HCT116 (cell line): ENCODE data around the gene ANXA6. TPM values are rescaled to one million over a fixed set of nuclear protein-coding genes. Genes with fewer than 3 reads are reported as not detected.

ENCODE experiments used
- ATAC-seq: fragments of 200-7000 bp; cut with Tn5 transposase; 2 replicates; pipeline ENCODE4 v1.9.1; 2020; ENCODE audit warnings: mild to moderate bottlenecking, moderate library complexity
- BruUV-seq: library from RNA; stranded (reverse); fragments of 400-500 nt; replicated peaks from 2 replicates; lab custom pipeline; 2021; lab: Mats Ljungman, UMichigan
- CTCF ChIA-PET: fragments of 300-600 bp; sonication (Branson Sonifier 250); formaldehyde crosslinking; loops from one replicate; lab custom pipeline; 2021; ENCODE audit warnings: antibody characterized with exemption; lab: Charles Lee
- POLR2A ChIA-PET: fragments of 300-600, 350-600 bp; sonication (Branson Sonifier 250); formaldehyde crosslinking; loops from one replicate; lab custom pipeline; 2021; ENCODE audit warnings: antibody characterized with exemption; lab: Charles Lee
- RAD21 ChIA-PET, 2 experiments: fragments of 300-600 bp; sonication (Branson Sonifier 250); formaldehyde crosslinking; loops; one replicate each; lab custom pipeline; 2023; ENCODE audit warnings: low total read pairs in 2 of 2; ENCODE audit not compliant: uncharacterized antibody in 2 of 2, unreplicated experiment in 2 of 2, low non-redundant PET in 1 of 2; lab: Charles Lee
- DNase-seq: peaks from one replicate; pipeline ENCODE4 v3.0.0-alpha.2; 2010; ENCODE audit warnings: low read depth, low spot score
- H2AFZ ChIP-seq: fragments of 200-600 bp; shearing (Covaris generic), sonication (generic); 2 replicates; pipeline ENCODE4 v1.6.1; 2017; ENCODE audit warnings: low read depth, mixed run types, mixed read lengths, antibody characterized with exemption, low read length; ENCODE audit not compliant: poor library complexity, severe bottlenecking
- H3K27ac ChIP-seq: 2 replicates; pipeline ENCODE4 v1.5.1; 2012; ENCODE audit warnings: low read depth, low read length
- H3K27me3 ChIP-seq: fragments of 200-600 bp; sonication (generic); 2 replicates; pipeline ENCODE4 v1.6.1; 2016; ENCODE audit warnings: mixed run types, low read length, mixed read lengths; ENCODE audit not compliant: insufficient read depth
- H3K36me3 ChIP-seq, 2 experiments: fragments of 200-500 bp in 1 of 2; fragments of 200-600 bp in 1 of 2; sonication (Bioruptor generic) in 1 of 2; sonication (generic) in 1 of 2; 2 replicates each; pipeline versions ENCODE4 v1.5.1 to v1.6.1; 2014 to 2016; ENCODE audit warnings: low read length in 2 of 2, inconsistent platforms in 1 of 2, mixed read lengths in 1 of 2, mixed run types in 1 of 2; ENCODE audit not compliant: insufficient read depth in 2 of 2, control insufficient read depth in 1 of 2
- H3K4me1 ChIP-seq, 2 experiments: fragments of 200-600 bp in 1 of 2; sonication (generic) in 1 of 2; 2 replicates each; pipeline versions ENCODE4 v1.5.1 to v1.6.1; 2012 to 2017; ENCODE audit warnings: low read length in 2 of 2, inconsistent platforms in 1 of 2, mild to moderate bottlenecking in 1 of 2, mixed read lengths in 1 of 2, mixed run types in 1 of 2, moderate library complexity in 1 of 2; ENCODE audit not compliant: insufficient read depth in 2 of 2, control insufficient read depth in 1 of 2
- H3K4me2 ChIP-seq: fragments of 200-600 bp; sonication (generic); 2 replicates; pipeline ENCODE4 v1.6.1; 2017; ENCODE audit warnings: mixed run types, low read length, mixed read lengths
- H3K4me3 ChIP-seq, 2 experiments: fragments of 200-600 bp in 1 of 2; sonication (generic) in 1 of 2; replicated peaks in 1 of 2; 2 replicates each; pipeline ENCODE4 v1.5.1; 2011 to 2016; ENCODE audit warnings: low read length in 2 of 2, control low read depth in 1 of 2, low read depth in 1 of 2, mild to moderate bottlenecking in 1 of 2, mixed read lengths in 1 of 2, mixed run types in 1 of 2
- H3K79me2 ChIP-seq: fragments of 200-600 bp; sonication (generic); 2 replicates; pipeline ENCODE4 v1.6.1; 2017; ENCODE audit warnings: mild to moderate bottlenecking, mixed run types, low read length, moderate library complexity, mixed read lengths; ENCODE audit not compliant: insufficient read depth
- H3K9ac ChIP-seq: fragments of 200-600 bp; sonication (generic); 2 replicates; pipeline ENCODE4 v1.6.1; 2016; ENCODE audit warnings: low read length, mixed read lengths
- H3K9me2 ChIP-seq: fragments of 200-600 bp; sonication (generic), shearing (Covaris generic); 2 replicates; pipeline ENCODE4 v1.6.1; 2017; ENCODE audit warnings: mixed run types, mild to moderate bottlenecking, moderate library complexity; ENCODE audit not compliant: insufficient read depth
- H3K9me3 ChIP-seq, 2 experiments: fragments of 200-500 bp in 1 of 2; fragments of 200-600 bp in 1 of 2; sonication (Bioruptor generic) in 1 of 2; sonication (generic) in 1 of 2; 2 replicates each; pipeline ENCODE4 v1.6.1; 2014 to 2017; ENCODE audit warnings: low read length in 2 of 2, mixed read lengths in 2 of 2, inconsistent platforms in 1 of 2, low read depth in 1 of 2, mild to moderate bottlenecking in 1 of 2, mixed run types in 1 of 2, moderate library complexity in 1 of 2; ENCODE audit not compliant: control insufficient read depth in 1 of 2, insufficient read depth in 1 of 2
- H4K20me1 ChIP-seq: fragments of 200-600 bp; sonication (generic), shearing (Covaris generic); 2 replicates; pipeline ENCODE4 v1.6.1; 2017; ENCODE audit warnings: mixed run types, mild to moderate bottlenecking, moderate library complexity; ENCODE audit not compliant: insufficient read depth
- CBX3 ChIP-seq: IDR thresholded peaks from 2 replicates; pipeline ENCODE4 v1.6.1; 2012; ENCODE audit warnings: low read depth
- CEBPB ChIP-seq: IDR thresholded peaks from 2 replicates; pipeline ENCODE4 v1.6.1; 2012; ENCODE audit warnings: low read depth
- EGR1 ChIP-seq: IDR thresholded peaks from 2 replicates; pipeline ENCODE4 v1.6.1; 2012; ENCODE audit warnings: low read depth
- ELF1 ChIP-seq: IDR thresholded peaks from 2 replicates; pipeline ENCODE4 v1.6.1; 2012; ENCODE audit warnings: low read depth, borderline replicate concordance
- EZH2 ChIP-seq: fragments of 200-600 bp; sonication (generic); IDR thresholded peaks from 2 replicates; pipeline ENCODE4 v1.6.1; 2017; ENCODE audit warnings: antibody characterized with exemption, mixed run types
- EZH2phosphoT487 ChIP-seq: fragments of 200-600 bp; IDR thresholded peaks from 2 replicates; pipeline ENCODE4 v1.6.1; 2018; ENCODE audit warnings: antibody characterized with exemption, borderline replicate concordance
- FOSL1 ChIP-seq: IDR thresholded peaks from 2 replicates; pipeline ENCODE4 v1.6.1; 2012; ENCODE audit warnings: low read depth
- MAX ChIP-seq: IDR thresholded peaks from 2 replicates; pipeline ENCODE4 v1.6.1; 2012
- POLR2A ChIP-seq: IDR thresholded peaks from 2 replicates; pipeline ENCODE4 v1.7.0; 2011; ENCODE audit warnings: borderline replicate concordance; ENCODE audit not compliant: insufficient read depth, insufficient read length; ENCODE audit errors: extremely low read depth
- POLR2AphosphoS5 ChIP-seq: IDR thresholded peaks from 2 replicates; pipeline ENCODE4 v1.6.1; 2011; ENCODE audit warnings: mild to moderate bottlenecking, low read depth, low read length, moderate library complexity
- RAD21 ChIP-seq: IDR thresholded peaks from 2 replicates; pipeline ENCODE4 v1.6.1; 2012; ENCODE audit warnings: low read depth, mild to moderate bottlenecking
- SP1 ChIP-seq: IDR thresholded peaks from 2 replicates; pipeline ENCODE4 v1.6.1; 2012; ENCODE audit warnings: low read depth
- SRF ChIP-seq: IDR thresholded peaks from 2 replicates; pipeline ENCODE4 v1.6.1; 2012; ENCODE audit warnings: low read depth
- TCF7L2 ChIP-seq: IDR thresholded peaks from 2 replicates; pipeline ENCODE4 v1.7.0; 2011; ENCODE audit warnings: borderline replicate concordance, inconsistent platforms; ENCODE audit not compliant: insufficient read depth, insufficient read length; ENCODE audit errors: extremely low read depth
- ZFX ChIP-seq: fragments of 450-650 bp; IDR thresholded peaks from 2 replicates; pipeline ENCODE4 v1.6.1; 2017
- intact Hi-C: fragments of 100-400 bp; cut with micrococcal nuclease; formaldehyde crosslinking; loops from 2 replicates; pipeline ENCODE4 v1.10.0; 2022
- total RNA-seq: library from RNA; stranded (reverse); gene quantifications from one replicate; pipeline ENCODE4 v1.2.1, GENCODE V29; 2021; ENCODE audit not compliant: unreplicated experiment
- TF ChIP-seq, protein P1 (sequence below): IDR thresholded peaks from 2 replicates; pipeline ENCODE4 v1.6.1; 2012
- TF ChIP-seq, protein P2 (sequence below): IDR thresholded peaks from 2 replicates; pipeline ENCODE4 v1.6.1; 2012; ENCODE audit warnings: low read depth

Gene ANXA6
- total RNA-seq, 1 experiment from 2014 or later, result 71.9 TPM

- Histone ChIP-seq H3K27ac (no peak overlapping the region), H3K4me2 (no peak overlapping the region), H3K9me3 (no peaks in the 10 kb centered on the region), H3K9ac (no peak overlapping the region), H3K27me3 (no peaks in the 10 kb centered on the region), H3K4me1 (peaks cover 10 to 11% of the 10 kb centered on the region in 2 experiments), H3K36me3 (no peaks in the 10 kb centered on the region), H3K79me2 (no peaks in the 10 kb centered on the region), H3K4me3 (no peak overlapping the region), H2AFZ (no peak overlapping the region), H3K9me2 (no peaks in the 10 kb centered on the region), H4K20me1 (no peaks in the 10 kb centered on the region)
- ATAC-seq (no peak), DNase-seq (no peak)
- BruUV-seq, result no TSS peak
- TF ChIP-seq TCF7L2 (no peak), POLR2AphosphoS5 (no peak), EGR1 (no peak), EZH2phosphoT487 (no peak), CBX3 (no peak), POLR2A (no peak), SRF (no peak), EZH2 (no peak), SP1 (no peak), FOSL1 (no peak)
- TF ChIP-seq, protein P1, sequence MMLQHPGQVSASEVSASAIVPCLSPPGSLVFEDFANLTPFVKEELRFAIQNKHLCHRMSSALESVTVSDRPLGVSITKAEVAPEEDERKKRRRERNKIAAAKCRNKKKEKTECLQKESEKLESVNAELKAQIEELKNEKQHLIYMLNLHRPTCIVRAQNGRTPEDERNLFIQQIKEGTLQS, result no peak
- ChIA-PET POLR2A (no interaction called here), CTCF (no interaction called here), RAD21 (no interaction called here)
- intact Hi-C loops, result no loop called here
Observed at GRCh38 chr5:151205411-151205810, 47.8 kb upstream of the ANXA6 start.

DNA sequence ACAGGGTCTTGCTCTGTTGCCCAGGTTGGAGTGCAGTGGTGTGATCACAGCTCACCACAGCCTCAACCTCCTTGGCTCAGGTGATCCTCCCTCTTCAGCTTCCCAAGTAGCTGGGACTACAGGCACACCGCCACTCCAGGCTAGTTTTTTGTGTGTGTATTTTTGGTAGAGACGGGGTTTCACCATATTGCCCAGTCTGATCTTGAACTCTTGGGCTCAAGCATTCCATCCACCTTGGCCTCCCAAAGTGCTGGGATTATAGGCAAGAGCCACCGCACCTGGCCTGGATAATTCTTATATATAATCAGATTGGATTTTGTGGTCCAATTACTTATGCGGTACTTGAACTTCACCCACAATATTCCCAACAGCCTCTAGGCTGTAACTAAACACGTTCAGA is 46.5 kb upstream of the ANXA6 start:
- no TSS peak for BruUV-seq
- H3K4me1 ChIP-seq, result peaks cover 10 to 11% of the 10 kb centered on the region in 2 experiments
- no peak overlapping the region for H3K4me3 ChIP-seq
- H3K27ac ChIP-seq, result no peak overlapping the region
- ChIA-PET CTCF (no interaction called here), RAD21 (no interaction called here), POLR2A (no interaction called here)
- no peak for ATAC-seq
- H2AFZ ChIP-seq, result no peak overlapping the region
- DNase-seq, result no peak
- H3K9me2 ChIP-seq, result no peaks in the 10 kb centered on the region
- H3K9me3 ChIP-seq, result no peaks in the 10 kb centered on the region
- no peaks in the 10 kb centered on the region for H4K20me1 ChIP-seq
- H3K36me3 ChIP-seq, result no peaks in the 10 kb centered on the region
- no peaks in the 10 kb centered on the region for H3K79me2 ChIP-seq
- H3K4me2 ChIP-seq, result no peak overlapping the region
- no peak overlapping the region for H3K9ac ChIP-seq
- intact Hi-C loops, result no loop called here
- H3K27me3 ChIP-seq, result no peaks in the 10 kb centered on the region
- TF ChIP-seq, protein P1, result no peak
- no peak for TF ChIP-seq ZFX
- TF ChIP-seq, protein P2, sequence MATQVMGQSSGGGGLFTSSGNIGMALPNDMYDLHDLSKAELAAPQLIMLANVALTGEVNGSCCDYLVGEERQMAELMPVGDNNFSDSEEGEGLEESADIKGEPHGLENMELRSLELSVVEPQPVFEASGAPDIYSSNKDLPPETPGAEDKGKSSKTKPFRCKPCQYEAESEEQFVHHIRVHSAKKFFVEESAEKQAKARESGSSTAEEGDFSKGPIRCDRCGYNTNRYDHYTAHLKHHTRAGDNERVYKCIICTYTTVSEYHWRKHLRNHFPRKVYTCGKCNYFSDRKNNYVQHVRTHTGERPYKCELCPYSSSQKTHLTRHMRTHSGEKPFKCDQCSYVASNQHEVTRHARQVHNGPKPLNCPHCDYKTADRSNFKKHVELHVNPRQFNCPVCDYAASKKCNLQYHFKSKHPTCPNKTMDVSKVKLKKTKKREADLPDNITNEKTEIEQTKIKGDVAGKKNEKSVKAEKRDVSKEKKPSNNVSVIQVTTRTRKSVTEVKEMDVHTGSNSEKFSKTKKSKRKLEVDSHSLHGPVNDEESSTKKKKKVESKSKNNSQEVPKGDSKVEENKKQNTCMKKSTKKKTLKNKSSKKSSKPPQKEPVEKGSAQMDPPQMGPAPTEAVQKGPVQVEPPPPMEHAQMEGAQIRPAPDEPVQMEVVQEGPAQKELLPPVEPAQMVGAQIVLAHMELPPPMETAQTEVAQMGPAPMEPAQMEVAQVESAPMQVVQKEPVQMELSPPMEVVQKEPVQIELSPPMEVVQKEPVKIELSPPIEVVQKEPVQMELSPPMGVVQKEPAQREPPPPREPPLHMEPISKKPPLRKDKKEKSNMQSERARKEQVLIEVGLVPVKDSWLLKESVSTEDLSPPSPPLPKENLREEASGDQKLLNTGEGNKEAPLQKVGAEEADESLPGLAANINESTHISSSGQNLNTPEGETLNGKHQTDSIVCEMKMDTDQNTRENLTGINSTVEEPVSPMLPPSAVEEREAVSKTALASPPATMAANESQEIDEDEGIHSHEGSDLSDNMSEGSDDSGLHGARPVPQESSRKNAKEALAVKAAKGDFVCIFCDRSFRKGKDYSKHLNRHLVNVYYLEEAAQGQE, result no peak
- no peak for TF ChIP-seq ELF1
- no peak for TF ChIP-seq RAD21
- no peak for TF ChIP-seq POLR2A
- TF ChIP-seq SP1, result no peak
- no peak for TF ChIP-seq MAX
- no peak for TF ChIP-seq TCF7L2
- TF ChIP-seq EZH2, result no peak
- TF ChIP-seq SRF, result no peak
- no peak for TF ChIP-seq CEBPB
